Measurements from ENCODE around the gene RND3. TPM values are rescaled to one million over a fixed set of nuclear protein-coding genes. Genes with fewer than 3 reads are reported as not detected.

Gene RND3
- total RNA-seq, 1 experiment from 2014 or later, result 178 TPM

DNA sequence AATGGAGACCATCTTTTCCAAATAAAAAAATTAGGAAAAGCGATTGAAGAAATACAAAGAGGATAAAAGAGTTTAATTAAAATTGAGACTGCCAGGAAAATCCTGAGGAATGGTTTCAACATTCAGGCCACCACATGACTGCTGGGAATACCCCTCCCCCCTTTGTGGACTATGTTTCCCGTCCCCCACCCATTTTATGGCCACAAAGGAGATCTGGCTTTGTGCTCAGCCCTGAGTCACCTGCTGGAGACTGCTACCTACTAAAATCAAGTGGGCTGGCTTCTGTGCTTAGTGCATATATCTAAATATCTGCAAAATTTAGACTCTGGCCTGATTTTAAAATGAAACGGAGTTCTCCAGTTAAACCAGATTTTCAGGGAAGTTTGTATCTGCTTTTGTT, 10.1 kb downstream of the RND3 start:
- H3K27ac ChIP-seq, result peak overlapping the region; percentile 11
- H3K9me3 ChIP-seq (replicated peaks), result no peaks in the 10 kb centered on the region
- no peak for DNase-seq (ENCODE audit: low read depth in 1 of 2, low spot score in 2 of 2)
- peaks cover 93% of the 10 kb centered on the region for H3K36me3 ChIP-seq
- H3K4me3 ChIP-seq, result no peak overlapping the region
- peaks cover 100% of the 10 kb centered on the region for H3K4me1 ChIP-seq (replicated peaks)
- no peaks in the 10 kb centered on the region; the same call in 1 of the 2 replicates for H3K27me3 ChIP-seq (replicated peaks)

GRCh38 chr2:150476809-150477302, 10.6 kb downstream of the RND3 start:
- Histone ChIP-seq H3K9me3 (replicated peaks) (no peaks in the 10 kb centered on the region), H3K27me3 (replicated peaks) (no peaks in the 10 kb centered on the region), H3K4me1 (replicated peaks) (peaks cover 100% of the 10 kb centered on the region), H3K36me3 (peaks cover 93% of the 10 kb centered on the region), H3K4me3 (no peak overlapping the region), H3K27ac (peak overlapping the region; percentile 3)
- DNase-seq (ENCODE audit: low read depth in 1 of 2, low spot score in 2 of 2), result peak in 1 of 2 experiments; percentile 18

DNA sequence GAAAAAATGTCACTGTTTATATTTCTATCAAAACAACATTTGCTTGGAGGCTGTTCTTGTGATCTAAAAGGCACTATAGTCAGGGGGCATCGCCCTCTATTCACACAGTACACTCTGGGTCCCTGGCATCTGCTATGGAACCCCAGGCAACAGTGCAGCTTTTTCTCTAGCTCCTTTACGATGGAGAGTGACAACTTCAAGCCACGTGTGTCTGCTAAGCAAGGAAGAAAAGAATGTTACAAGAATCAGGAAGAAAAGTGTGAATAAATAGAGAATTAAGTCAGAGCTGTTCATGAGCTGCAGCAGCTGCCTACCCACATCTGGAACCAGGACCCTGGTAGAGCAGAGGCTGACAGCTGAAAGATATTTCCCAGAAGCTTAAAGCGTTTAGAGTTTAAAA, 11.2 kb downstream of the RND3 start:
- Histone ChIP-seq H3K36me3 (peaks cover 93% of the 10 kb centered on the region), H3K27ac (peak overlapping the region; percentile 3; the same call in 1 of the 2 replicates), H3K4me1 (replicated peaks) (peaks cover 100% of the 10 kb centered on the region), H3K9me3 (replicated peaks) (no peaks in the 10 kb centered on the region), H3K27me3 (replicated peaks) (no peaks in the 10 kb centered on the region), H3K4me3 (no peak overlapping the region)
- DNase-seq (ENCODE audit: low read depth in 1 of 2, low spot score in 2 of 2), result peak in 1 of 2 experiments; percentile 38

DNA sequence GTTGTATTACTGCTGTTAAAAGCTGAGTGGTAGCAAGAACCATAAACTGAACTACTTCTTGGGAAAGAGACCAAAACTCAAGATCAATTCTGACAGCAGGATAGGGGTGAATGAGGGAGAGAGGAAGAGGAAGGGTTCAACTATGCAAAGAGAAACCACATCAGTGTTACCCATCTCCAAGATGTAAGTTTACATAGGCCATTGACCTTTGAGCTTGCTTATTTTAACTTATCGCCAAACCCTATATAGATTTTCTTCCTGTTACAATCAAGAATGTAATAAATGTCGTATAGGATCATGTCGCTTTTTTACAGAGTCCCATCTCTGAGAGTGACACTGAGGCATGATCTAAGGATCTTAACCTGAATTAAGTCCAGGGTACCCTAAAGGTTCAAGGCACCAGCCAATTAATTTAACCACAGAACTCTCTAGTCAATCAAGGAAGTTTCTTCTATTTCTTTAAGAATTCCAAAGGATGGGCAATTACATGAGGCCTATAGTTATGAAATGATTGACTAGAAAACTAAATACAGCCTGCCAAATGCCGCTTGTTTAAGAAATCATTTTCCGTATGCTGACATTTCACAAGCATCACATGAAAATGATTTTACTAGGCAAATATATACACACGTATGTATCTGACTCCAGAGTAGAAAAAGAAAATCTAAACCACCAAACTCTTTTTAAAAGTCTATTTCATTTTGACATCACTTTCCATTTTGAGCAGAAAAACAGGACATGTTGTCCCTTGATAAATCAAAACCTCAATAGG, 11.8 kb downstream of the RND3 start:
- H3K36me3 ChIP-seq, result peaks cover 93% of the 10 kb centered on the region
- H3K4me1 ChIP-seq (replicated peaks), result peaks cover 95% of the 10 kb centered on the region

GRCh38 chr2:150474326-150475074, 13.0 kb downstream of the RND3 start:
- H3K4me3 ChIP-seq, result no peak overlapping the region
- peak in 1 of 2 experiments; percentile 46 for DNase-seq (ENCODE audit: low read depth in 1 of 2, low spot score in 2 of 2)
- H3K27ac ChIP-seq, result peak overlapping the region; percentile 73

More for the DNA sequence above, 11.8 kb downstream of the RND3 start:
- Histone ChIP-seq H3K27me3 (replicated peaks) (no peaks in the 10 kb centered on the region), H3K9me3 (replicated peaks) (no peaks in the 10 kb centered on the region), H3K4me3 (no peak overlapping the region), H3K27ac (peak overlapping the region; percentile 73; the same call in 1 of the 2 replicates)
- peak in 1 of 2 experiments; percentile 17 for DNase-seq (ENCODE audit: low read depth in 1 of 2, low spot score in 2 of 2)

DNA sequence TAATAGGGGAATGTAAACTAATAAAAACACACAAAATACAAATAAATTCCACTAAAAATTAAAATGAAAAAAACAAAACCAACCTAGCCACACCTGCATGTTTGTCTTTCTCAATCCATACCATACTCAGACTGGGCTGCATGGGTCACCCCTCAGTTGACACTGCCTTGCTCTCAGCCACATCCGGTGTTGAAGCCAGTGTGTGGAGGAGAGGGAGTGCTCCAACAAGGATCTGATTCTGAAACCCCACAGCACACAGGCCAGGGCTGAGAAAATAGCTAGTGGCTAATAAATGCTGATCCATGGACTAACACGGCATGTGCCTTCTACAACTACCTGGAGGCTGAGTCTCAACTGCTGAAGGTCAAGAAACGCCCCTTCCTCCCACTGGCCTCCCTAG, 13.7 kb downstream of the RND3 start:
- H3K36me3 ChIP-seq, result peaks cover 93% of the 10 kb centered on the region
- peak in 1 of 2 experiments; percentile 33 for DNase-seq (ENCODE audit: low read depth in 1 of 2, low spot score in 2 of 2)
- no peak overlapping the region for H3K4me3 ChIP-seq
- peaks cover 92% of the 10 kb centered on the region for H3K4me1 ChIP-seq (replicated peaks)
- peak overlapping the region; percentile 73 for H3K27ac ChIP-seq
- H3K27me3 ChIP-seq (replicated peaks), result no peaks in the 10 kb centered on the region
- H3K9me3 ChIP-seq (replicated peaks), result no peaks in the 10 kb centered on the region

More at GRCh38 chr2:150474326-150475074, 13.0 kb downstream of the RND3 start:
- no peaks in the 10 kb centered on the region for H3K27me3 ChIP-seq (replicated peaks)
- H3K4me1 ChIP-seq (replicated peaks), result peaks cover 94% of the 10 kb centered on the region
- peaks cover 93% of the 10 kb centered on the region for H3K36me3 ChIP-seq
- no peaks in the 10 kb centered on the region for H3K9me3 ChIP-seq (replicated peaks)

DNA sequence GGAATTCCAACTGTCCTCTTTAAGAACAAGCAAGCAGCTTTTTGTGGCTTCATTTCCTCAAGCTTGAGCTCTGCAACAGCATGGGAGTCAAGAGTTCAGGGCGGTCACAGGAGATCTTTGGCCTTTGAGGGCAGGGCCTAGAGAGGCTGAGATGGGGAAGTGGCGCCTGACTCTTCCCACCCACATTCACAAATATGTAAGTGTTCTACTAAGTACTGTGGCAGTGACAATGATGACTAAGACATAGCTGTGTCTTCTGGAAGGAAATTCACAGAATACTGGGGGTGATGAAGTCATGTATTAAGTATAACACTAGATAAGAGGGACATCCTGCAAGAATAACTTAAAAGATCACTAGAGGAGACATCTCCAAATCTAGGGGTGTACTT, 15.0 kb downstream of the RND3 start:
- DNase-seq (ENCODE audit: low read depth in 1 of 2, low spot score in 2 of 2), result peak; percentile 90 to 92
- H3K4me3 ChIP-seq, result no peak overlapping the region
- H3K27me3 ChIP-seq (replicated peaks), result no peaks in the 10 kb centered on the region
- peak overlapping the region; percentile 73 for H3K27ac ChIP-seq
- no peaks in the 10 kb centered on the region for H3K9me3 ChIP-seq (replicated peaks)
- H3K36me3 ChIP-seq, result peaks cover 95% of the 10 kb centered on the region
- H3K4me1 ChIP-seq (replicated peaks), result peaks cover 92% of the 10 kb centered on the region

GRCh38 chr2:150471813-150472510, 15.5 kb downstream of the RND3 start:
- Histone ChIP-seq H3K27ac (peak overlapping the region; percentile 68), H3K36me3 (peaks cover 95% of the 10 kb centered on the region), H3K27me3 (replicated peaks) (no peaks in the 10 kb centered on the region), H3K9me3 (replicated peaks) (no peaks in the 10 kb centered on the region), H3K4me3 (no peak overlapping the region), H3K4me1 (replicated peaks) (peaks cover 92% of the 10 kb centered on the region)
- DNase-seq (ENCODE audit: low read depth in 1 of 2, low spot score in 2 of 2), result no peak

- peaks cover 79% of the 10 kb centered on the region for H3K36me3 ChIP-seq
- no peaks in the 10 kb centered on the region for H3K9me3 ChIP-seq (replicated peaks)
- peak in 1 of 2 experiments; percentile 16 for DNase-seq (ENCODE audit: low read depth in 1 of 2, low spot score in 2 of 2)
- peaks cover 87% of the 10 kb centered on the region for H3K4me1 ChIP-seq (replicated peaks)
- no peak overlapping the region for H3K4me3 ChIP-seq
- H3K27me3 ChIP-seq (replicated peaks), result no peaks in the 10 kb centered on the region
- no peak overlapping the region for H3K27ac ChIP-seq
Measured at GRCh38 chr2:150470435-150470834, 17.0 kb downstream of the RND3 start.

DNA sequence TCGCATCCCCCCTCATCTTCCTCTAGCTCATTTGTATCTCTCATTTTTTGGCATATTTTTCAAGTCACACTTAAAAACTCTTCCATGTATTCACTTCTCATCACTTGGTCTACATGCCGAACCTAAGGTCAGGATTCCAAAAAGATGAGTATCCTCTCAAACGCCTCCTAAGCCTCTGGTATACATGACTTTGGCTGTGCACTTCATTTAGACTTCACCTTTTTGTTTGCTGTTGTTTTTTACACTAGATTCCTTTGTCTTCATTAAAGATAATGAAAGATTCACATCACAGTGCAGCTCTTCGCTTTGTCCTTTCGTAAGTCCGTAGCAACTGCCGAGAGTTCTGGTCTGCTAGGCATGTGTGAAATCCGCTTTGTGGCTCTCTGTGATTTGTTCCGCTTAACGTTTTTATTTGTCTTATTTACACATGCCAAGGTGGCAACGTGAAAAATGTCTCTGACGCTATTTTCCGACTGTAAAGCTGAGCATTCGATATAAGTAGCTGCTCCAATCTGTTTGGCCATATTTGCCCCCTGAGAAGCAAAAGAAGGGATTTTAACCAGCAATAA, 17.7 kb downstream of the RND3 start:
- Histone ChIP-seq H3K27me3 (replicated peaks) (no peaks in the 10 kb centered on the region), H3K4me3 (no peak overlapping the region), H3K4me1 (replicated peaks) (peaks cover 80% of the 10 kb centered on the region), H3K9me3 (replicated peaks) (no peaks in the 10 kb centered on the region), H3K36me3 (peaks cover 73% of the 10 kb centered on the region), H3K27ac (no peak overlapping the region)
- no peak for DNase-seq (ENCODE audit: low read depth in 1 of 2, low spot score in 2 of 2)

- Histone ChIP-seq H3K27ac (0 out of 2 replicates have a peak overlapping the region, but pooled peaks have one; percentile 2), H3K4me1 (replicated peaks) (peaks cover 67% of the 10 kb centered on the region), H3K4me3 (no peak overlapping the region), H3K27me3 (replicated peaks) (no peaks in the 10 kb centered on the region), H3K9me3 (replicated peaks) (no peaks in the 10 kb centered on the region), H3K36me3 (peaks cover 60% of the 10 kb centered on the region)
- DNase-seq (ENCODE audit: low read depth in 1 of 2, low spot score in 2 of 2), result no peak
Measured at GRCh38 chr2:150468350-150468960, 19.0 kb downstream of the RND3 start.

DNA sequence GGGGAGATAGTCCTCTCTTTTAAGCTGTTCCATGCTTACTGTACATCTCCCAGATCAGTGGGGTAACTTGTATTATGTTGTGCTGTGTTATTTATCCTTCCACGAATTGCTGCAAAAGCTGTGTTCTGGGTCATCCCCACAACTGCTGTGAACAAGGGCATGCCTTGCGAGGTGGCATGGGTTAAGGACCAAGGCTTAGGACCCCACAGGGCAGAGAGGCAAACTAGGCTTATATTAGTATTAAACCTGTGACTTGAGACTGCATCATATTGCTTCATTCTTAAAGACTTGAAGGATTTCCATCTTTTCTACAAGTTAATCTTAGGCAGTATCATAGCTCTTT, 19.9 kb downstream of the RND3 start:
- H3K9me3 ChIP-seq (replicated peaks), result no peaks in the 10 kb centered on the region
- H3K4me1 ChIP-seq (replicated peaks), result peaks cover 58% of the 10 kb centered on the region
- H3K27me3 ChIP-seq (replicated peaks), result no peaks in the 10 kb centered on the region
- H3K36me3 ChIP-seq, result peaks cover 54% of the 10 kb centered on the region
- peak overlapping the region; percentile 12 for H3K27ac ChIP-seq
- DNase-seq (ENCODE audit: low read depth in 1 of 2, low spot score in 2 of 2), result no peak
- no peak overlapping the region for H3K4me3 ChIP-seq

Data from SJSA1 (cell line).